GM12875 (cell line): ENCODE results near the gene C1orf21.
"Not testable (repeated sequence)": the region's sequence is repeated elsewhere in the genome, so short reads cannot be mapped to it uniquely, and the experiment has no call there.

Experiments used
- H3K4me3 ChIP-seq: one replicate; pipeline ENCODE4 v1.5.1; 2011; ENCODE audit warnings: low read depth, low read length, control low read depth
- TF ChIP-seq, protein P1 (sequence below): IDR thresholded peaks from 2 replicates; pipeline ENCODE4 v1.5.1; 2011; ENCODE audit warnings: low read depth, mild to moderate bottlenecking, control low read depth, inconsistent platforms, low read length, moderate library complexity, borderline replicate concordance; ENCODE audit not compliant: insufficient read depth

The C1orf21 gene, protein sequence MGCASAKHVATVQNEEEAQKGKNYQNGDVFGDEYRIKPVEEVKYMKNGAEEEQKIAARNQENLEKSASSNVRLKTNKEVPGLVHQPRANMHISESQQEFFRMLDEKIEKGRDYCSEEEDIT

DNA sequence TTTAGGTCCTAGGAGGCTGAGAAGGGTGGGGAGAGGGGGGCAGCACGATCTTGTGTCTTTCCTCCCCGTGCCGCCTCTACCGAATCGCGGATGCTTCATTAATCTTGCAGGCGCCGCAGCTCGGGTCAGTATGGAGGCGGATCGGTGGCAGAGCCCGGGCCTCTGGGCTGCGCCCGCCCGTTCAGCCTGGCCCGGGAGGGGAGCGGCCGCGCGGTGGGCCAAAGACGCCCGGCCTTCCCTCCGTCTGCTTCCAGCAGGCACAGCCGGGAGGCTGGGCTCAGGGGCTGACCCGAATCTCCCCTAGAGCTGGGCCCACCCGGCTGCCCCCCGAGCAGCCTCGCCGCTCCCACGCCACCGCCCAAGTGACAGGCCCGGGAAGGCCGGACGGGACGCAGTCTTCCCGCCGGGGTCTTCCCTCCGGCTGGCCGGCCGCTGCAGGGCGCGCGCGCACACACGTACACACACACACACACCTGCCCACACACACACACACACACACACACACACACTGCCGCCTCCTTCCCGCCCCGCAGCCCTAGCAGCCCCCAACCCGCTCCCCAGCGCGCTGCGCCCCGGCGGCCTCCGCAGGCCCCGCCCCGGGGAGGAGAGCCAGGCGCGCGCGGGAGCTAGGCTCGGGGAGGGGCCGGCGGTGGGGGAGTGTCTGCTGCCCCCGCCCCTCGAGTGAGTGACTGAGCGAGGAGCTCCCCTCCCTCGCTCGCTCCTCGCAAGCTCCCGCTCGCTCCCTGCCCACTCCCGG lies at the start of gene C1orf21:
Gene C1orf21 (plus strand): TSS at position 718 of the 757 bp plus-strand sequence. CDS start 90,481 bp downstream, outside the sequence.
- H3K4me3 ChIP-seq: peak within 1 kb of the TSS; percentile 58
- TF ChIP-seq, protein P1, sequence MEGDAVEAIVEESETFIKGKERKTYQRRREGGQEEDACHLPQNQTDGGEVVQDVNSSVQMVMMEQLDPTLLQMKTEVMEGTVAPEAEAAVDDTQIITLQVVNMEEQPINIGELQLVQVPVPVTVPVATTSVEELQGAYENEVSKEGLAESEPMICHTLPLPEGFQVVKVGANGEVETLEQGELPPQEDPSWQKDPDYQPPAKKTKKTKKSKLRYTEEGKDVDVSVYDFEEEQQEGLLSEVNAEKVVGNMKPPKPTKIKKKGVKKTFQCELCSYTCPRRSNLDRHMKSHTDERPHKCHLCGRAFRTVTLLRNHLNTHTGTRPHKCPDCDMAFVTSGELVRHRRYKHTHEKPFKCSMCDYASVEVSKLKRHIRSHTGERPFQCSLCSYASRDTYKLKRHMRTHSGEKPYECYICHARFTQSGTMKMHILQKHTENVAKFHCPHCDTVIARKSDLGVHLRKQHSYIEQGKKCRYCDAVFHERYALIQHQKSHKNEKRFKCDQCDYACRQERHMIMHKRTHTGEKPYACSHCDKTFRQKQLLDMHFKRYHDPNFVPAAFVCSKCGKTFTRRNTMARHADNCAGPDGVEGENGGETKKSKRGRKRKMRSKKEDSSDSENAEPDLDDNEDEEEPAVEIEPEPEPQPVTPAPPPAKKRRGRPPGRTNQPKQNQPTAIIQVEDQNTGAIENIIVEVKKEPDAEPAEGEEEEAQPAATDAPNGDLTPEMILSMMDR: no peak

DNA sequence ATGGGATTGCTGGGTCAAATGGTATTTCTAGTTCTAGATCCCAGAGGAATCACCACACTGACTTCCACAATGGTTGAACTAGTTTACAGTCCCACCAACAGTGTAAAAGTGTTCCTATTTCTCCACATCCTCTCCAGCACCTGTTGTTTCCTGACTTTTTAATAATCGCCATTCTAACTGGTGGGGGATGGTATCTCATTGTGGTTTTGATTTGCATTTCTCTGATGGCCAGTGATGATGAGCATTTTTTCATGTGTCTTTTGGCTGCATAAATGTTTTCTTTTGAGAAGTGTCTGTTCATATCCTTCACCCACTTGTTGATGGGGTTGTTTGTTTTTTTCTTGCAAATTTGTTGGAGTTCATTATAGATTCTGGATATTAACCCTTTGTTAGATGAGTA lies 49.0 kb upstream of the C1orf21 start:
- not testable (repeated sequence) for H3K4me3 ChIP-seq

DNA sequence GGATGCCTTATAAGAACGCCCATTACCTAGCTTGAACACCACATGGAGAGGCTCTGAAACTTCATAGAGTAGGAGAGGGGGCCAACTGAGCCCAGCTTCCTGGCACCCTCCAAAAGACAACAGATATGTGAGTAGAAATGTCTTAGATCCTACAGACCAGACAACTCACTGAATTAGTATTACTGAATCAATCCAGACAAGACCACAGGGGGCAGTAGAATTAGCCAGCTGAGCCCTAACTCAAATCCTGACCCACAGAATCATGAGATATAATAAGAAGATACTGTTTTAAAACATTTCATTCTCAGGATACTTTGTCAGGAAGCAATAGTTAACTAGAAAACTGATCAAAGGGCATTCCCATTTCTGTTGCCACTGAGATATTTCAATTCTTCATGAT lies 45.8 kb upstream of the C1orf21 start:
- no peak overlapping the region for H3K4me3 ChIP-seq

DNA sequence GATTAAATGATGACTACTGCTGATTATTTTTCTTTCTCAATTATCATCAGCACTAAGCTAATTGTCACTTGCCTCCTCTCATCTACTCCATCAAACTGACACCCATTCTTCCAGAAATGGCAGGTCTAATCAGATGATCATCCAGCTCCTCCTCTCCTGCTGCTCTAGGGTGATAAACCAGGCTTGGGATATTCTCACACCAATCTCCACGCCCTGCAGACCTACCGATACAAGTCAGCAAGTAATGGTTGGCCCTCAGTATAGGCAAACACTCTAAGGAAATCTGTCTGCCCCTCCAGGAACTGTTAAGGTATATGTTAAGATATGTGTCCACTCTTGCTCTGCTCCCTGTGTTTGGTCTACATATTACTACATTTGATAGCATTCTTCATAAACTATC lies 36.3 kb upstream of the C1orf21 start:
- TF ChIP-seq, protein P1: no peak

More for the DNA sequence above, 45.8 kb upstream of the C1orf21 start:
- TF ChIP-seq, protein P1: no peak

DNA sequence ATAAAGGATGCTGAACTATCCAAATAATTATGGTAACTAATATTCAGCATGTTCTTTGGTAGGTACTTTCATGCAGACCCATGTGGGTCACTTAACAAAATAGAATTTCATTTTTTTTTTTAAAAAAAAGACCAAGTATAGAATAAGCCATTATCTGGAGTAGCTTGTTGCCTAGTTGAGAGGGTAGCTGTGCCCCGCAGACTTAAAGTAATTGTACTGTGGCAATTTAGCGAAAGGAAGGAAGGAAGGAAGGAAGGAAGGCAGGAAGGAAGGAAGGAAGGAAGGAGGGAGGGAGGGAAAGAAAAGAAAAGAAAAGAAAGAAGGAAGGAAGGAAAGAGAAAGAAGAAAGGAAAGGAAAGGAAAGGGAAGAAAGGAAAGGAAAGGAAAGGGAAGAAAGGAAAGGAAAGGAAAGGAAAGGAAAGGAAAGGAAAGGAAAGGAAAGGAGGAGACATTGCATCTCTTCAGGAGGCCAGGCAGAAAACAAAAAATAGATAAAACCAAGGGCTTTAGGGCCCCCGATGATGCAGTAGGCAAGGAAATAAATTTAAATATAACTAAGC lies 35.3 kb upstream of the C1orf21 start:
- TF ChIP-seq, protein P1: no peak
- no peak overlapping the region for H3K4me3 ChIP-seq

More for the DNA sequence above, 36.3 kb upstream of the C1orf21 start:
- no peak overlapping the region for H3K4me3 ChIP-seq

DNA sequence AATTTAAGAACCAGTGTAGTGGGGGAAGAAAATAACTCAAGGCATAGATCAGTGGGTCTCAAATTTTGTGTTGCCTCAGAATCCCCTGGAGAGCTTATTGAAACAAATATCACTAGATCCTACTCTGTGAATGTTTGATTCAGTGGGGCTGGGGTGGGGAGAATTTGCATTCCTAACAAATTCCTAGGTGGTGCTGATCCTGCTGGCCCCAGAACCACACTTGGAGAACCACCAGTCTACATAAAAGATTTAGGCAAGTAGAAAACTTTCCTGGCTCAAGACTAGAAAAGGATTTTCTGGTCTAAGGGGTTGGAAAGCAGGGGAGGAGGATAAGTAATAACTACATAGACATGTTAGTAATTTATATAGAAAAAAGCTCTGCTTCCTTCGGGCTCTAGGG lies 34.1 kb upstream of the C1orf21 start:
- TF ChIP-seq, protein P1: no peak
- no peak overlapping the region for H3K4me3 ChIP-seq

DNA sequence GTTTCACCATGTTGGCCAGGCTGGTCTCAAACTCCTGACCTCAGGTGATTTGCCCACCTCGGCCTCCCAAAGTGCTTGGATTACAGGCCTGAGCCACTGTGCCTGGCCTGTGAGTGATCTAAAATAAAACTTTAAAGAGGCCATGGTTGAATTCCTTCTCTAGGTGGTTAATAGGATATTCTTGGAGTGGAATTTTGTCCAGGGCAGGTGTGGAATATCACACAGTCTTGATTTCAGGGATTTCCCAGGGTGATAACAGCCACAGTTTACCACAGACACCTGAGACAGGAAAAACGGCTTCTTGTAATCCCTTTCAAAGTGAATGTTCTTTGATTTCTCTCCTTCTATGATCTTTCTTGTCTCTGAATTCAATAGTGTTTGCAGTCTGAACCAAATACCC lies 32.1 kb upstream of the C1orf21 start:
- H3K4me3 ChIP-seq: no peak overlapping the region
- TF ChIP-seq, protein P1: no peak
